Fibroblast of skin of scalp (primary cell): ENCODE data around the gene UNC5B. TPM values are rescaled to one million over a fixed set of nuclear protein-coding genes. Genes with fewer than 3 reads are reported as not detected.

Experiments
- DNase-seq: peaks from one replicate; pipeline ENCODE4 v3.0.0-alpha.2; 2013
- polyA plus RNA-seq, 2 experiments: library from polyadenylated mRNA; unstranded; fragments of 120-200 nt; gene quantifications; one replicate each; pipeline ENCODE4 v1.2.1, GENCODE V29; 2013; ENCODE audit not compliant: insufficient read length in 2 of 2

UNC5B gene
- 42.9 TPM for polyA plus RNA-seq (2013, experiment 1 of 2; ENCODE audit: insufficient read length)
- polyA plus RNA-seq (2013, experiment 2 of 2; ENCODE audit: insufficient read length), result 45.0 TPM

DNA sequence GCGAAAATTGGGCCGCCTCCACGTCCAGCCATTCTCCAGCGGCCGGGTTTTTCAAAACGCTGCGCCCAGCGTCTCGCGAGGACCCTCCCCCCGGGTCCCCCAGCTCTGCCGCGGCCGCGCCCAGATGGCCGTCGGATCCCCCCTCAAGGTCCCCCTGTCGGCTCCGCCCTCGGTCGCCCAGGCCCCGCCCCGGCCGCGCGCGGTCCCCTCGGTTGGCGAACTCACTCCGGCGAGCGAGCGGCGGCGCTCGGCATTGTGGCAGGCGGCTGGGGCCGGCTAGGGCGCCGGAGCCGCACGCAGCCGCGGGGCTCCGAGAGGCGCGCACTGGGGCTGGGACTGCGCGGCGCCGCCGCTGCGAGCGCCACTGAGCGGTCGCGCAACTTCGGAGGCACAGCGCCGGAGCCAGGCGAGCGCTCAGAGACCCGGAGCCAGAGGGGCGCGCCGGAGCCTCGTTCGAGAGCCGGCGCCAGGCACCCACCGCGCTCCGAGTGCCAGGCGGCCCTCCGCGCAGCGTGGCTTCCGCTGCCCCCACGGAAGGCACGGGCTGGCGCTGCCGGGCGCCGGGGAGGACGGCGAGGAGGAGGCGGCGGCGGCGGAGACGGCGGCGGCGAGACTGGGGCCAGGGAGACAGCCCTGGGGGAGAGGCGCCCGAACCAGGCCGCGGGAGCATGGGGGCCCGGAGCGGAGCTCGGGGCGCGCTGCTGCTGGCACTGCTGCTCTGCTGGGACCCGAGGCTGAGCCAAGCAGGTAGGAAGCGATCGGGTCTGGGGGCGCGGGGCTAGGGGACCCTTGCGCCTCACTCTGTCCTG, at the start of gene UNC5B:
Gene UNC5B (plus strand): TSS at position 253 of the 809 bp plus-strand sequence. CDS start 416 bp downstream, at position 669.
- DNase-seq, result peak; percentile 95

DNA sequence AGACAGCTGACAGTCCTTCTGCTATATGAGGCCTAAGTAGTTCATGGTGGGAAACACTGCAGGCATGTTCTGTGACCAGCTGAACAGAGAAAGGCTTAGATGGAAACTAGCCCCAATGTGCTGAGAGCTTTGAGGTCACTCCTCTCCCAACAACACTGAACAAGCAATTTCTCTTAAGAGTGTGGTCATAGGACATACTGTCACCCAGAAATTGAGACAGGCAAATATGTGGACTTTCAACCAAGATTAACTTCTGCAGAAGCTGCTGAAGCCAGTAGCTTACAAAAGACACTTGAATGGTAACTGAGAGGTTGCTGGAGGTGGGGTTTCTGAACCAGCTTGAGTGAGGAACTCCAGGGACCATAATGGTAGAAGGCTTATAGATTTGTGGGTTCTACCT, 38.9 kb upstream of the UNC5B start:
- DNase-seq, result no peak

DNA sequence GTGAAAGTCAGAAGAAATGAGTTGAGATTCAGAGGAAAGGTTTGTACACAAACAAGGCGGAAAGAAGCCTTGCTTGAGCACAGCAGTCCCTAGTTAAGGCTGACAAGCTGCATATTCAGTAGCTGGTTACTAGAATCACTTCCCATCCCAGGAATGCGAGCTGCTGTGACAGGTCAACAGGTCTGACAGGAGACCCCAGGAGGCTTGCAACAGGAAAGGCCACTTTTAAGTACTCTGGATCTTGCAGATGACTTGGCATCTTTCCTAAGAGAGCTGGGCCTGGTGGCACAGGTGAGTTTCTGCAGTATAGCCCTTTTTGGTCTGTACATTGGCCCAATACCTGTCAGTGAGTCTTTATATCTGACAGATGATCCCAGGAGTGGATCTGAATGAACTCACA, 35.7 kb upstream of the UNC5B start:
- DNase-seq, result no peak

DNA sequence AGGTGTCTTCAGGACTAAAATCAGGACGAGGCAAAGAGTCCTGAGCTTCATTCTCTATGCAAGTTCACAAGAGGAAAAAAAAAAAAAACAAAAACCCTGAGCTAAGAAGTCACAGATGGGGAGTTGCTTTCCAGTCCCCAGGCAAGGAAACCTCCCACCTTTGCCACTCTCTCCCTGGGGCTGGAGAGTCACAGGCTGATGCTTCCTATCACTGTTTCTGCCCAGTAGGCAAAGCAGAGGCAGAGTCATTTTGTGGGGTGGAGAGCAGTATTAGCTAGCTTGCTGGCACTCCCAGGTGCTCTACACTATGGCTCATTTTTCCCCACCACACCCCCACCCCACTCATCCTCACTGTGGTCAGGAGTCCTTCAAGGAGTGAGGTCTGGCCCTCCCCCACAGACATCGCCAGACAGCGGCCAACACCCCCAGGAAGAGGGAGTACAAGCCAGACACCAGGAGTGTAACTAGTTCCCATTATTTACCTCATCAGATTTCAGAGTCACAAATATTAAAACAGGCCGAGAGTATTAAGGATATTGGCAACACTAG, 34.6 kb upstream of the UNC5B start:
- no peak for DNase-seq

DNA sequence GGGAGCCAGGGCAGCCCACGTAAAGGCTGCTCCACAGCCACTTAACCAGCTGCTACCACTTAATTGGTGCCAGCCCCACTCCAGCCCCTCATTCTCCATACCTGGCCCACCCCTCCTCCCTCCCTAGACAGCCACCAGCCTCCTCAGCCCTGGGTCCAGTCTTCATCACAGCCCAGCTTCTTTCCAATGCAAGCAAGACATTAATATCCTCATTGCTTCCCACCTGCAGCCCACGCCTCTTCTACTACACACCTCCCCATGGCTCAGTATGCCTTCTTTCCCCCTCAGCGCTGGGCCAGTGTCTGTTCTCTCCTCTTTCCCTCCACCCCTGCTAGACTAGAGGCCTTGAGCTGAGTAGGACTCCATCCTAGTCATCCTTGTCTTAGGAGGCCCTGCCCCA, 33.5 kb upstream of the UNC5B start:
- no peak for DNase-seq

DNA sequence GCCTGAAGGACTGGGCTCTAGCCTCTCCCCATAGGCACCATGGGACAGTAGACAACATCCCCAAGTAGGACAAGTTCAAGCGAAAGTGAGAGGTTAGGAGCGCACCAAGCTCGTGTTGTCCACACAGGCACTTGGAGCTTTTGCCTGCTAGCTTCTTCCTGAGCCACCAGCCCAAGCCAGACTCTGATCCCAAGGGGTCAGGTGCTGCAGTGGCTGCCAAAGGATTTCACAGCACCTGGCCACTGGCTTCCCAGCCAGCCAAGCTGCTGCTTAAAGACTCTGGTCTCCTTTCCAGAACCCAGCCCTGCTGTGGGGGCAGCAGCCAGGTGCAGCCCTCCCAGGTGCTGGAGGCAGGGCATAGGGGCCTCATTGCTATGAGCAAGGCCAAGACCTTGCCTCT, 33.0 kb upstream of the UNC5B start:
- no peak for DNase-seq

DNA sequence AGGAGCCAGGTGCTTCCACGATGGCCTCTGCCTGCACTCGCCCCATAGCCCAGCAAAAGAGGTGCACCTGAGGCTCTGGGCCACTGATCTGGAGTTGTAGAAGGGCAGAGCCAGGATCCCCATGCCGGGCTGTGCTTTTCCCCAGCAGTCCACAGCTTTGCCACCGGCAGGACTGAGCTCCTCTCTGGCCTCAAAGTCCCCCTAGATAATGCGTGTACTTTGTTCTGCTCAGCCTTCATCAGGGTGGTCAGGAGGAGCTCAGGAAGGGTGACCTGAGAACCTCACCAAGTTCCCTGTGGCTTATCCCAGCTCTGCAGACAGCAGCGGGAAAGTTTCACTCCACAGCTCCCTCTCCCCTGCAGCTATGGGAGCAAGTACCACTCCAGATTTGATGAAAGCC, 27.9 kb upstream of the UNC5B start:
- DNase-seq, result no peak

DNA sequence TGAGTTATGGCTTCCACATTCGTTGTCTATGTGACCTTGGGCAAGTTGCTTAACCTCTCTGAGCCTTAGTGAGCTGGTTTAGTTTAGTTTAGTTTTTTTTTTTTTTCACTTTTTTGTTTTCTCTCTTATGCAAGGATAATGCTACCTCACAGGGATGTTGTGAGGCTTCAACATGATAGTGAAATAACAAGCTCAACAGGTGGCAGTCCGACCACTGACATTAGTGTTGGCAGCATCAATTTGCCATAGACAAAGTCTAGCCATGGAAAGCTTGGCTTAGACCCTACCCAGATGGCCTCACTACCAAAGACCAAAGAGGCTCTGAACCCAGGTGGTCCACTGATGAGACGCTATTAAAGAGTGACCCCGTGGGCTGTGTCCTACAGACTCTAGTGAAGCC, 27.2 kb upstream of the UNC5B start:
- DNase-seq, result no peak

DNA sequence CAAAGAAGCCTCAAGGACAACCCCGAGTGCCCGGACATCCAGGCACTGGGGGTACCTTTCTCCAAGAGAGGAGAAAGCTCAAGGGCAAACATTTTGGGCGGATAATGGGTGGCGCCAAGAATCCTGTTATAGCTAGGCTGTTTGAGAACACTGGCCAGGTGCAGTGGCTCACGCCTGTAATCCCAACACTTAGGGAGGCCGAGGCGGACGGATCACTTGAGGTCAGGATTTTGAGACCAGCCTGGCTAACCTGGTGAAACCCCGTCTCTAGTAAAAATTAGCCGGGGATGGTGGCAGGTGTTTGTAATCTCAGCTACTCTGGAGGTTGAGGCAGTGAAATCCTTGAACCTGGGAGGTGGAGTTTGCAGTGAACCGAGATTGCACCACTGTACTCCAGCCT, 25.2 kb upstream of the UNC5B start:
- DNase-seq, result no peak

DNA sequence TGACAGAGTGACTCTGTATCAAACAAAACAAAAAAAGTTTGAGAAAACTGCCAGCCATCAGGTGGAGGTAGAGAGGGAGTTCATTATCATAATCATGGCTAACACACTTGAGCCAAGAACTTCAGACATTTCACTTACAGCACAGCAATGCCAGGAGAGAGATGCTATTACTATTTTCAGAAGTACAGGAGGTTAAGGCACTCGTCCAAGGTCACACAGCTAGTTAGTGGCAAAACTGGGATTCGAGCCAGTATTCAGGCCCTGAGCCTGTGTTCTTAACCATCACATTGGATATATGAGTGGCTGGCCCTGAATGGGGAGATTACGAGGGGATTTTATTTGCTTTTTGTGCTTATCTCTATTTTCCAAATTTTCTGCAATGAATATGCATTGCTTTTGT, 24.8 kb upstream of the UNC5B start:
- DNase-seq, result no peak

DNA sequence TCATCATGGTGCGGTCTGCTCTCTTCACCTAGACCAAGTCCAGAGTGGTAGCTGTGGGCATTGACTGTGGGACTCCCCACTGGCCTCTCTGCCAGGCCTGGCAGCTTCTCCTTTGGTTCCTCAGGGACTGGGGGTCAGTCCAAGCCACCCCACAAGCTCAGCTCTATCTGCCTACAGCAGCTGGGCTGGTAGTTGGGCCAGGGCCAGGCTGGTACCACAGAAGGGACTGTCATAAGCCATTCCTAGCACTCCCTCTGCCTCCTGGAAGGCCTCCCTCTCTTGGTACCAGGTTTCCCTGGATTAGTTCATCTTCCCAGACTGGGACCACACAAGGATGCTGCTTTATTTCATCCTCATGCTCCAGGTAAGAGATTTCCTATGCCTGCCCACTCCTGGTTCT, 24.2 kb upstream of the UNC5B start:
- DNase-seq, result no peak

DNA sequence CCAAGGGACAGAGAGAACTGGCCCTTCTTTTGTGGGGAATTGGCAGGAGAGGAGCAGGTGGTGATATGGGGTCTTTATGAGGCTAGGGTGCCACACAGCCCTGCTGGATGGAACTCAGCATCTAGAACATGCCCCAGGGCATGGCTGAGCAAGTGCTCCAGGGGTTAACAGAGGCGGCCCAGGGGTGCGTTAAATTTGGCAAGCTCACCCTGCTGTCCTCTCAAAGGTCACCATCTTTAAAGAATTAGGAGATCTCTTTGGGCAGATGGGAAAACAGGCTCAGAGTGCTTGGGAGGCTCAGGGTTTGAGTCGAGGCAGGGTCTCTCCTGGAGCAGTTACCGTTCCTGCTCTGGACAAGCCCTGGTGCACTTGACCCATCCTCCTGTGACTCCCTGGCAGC, 21.4 kb upstream of the UNC5B start:
- no peak for DNase-seq

DNA sequence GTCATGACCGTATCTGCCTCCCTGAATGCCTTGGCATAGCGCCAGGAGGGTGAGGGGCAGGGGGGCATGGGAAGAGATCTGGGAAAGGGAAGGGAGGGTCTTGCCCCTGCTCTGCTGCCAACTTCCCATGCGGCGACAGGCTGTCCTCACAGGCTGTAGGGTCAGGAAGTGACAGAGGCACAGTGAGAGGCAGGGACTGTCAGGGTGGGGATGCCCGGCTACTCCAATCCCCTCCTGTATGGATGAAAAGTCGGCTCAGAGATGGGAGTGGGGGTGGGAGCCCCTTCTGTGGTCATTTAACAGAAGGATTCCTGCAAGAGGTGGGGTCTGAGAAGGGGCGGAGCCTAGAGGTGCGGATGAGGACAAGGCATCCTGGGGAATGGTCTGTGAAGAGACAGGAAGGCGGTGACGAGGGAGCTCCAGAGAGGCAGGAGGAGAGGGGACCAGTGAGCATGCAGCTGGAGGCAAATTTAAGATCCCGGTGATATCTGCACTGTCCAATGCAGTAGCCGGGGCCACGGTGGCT, 20.8 kb upstream of the UNC5B start:
- DNase-seq, result no peak

DNA sequence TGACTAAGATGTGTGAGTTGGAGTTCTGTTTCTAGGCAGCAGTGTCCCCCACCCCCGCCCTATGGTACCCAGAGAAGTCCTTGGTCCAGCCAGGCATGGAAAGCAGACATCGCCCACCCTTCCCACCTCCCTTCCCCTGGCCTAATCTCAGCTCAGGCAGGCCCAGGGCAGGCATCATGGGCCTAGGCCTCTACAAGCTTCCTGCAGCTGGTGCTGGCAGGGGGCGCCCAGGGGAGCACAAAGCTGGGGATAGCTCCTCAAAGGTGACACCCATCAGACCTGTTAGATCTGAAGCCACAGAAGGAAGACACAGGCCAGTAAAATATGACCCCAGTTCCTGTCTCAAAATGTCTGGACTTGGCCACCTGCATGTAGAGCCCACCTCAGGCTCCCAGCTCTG, 18.9 kb upstream of the UNC5B start:
- DNase-seq, result no peak

DNA sequence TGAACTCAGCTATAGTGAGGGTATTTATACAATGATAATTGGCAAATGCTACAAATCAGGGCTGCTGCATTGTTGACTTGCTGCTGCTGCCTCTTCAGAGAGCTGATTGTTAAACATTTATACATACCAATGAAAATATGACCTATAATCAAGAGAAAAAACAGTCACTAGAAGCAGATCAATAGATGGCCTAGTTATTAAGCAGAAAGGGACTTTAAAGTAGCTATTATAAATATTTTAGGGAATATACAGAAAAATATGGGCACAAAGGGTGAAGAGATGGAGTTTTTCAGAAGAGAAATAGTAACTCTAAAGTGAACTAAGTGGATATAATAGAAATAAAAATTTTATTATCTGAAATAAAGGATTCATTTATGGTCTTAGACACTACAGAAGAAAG, 14.4 kb upstream of the UNC5B start:
- no peak for DNase-seq

DNA sequence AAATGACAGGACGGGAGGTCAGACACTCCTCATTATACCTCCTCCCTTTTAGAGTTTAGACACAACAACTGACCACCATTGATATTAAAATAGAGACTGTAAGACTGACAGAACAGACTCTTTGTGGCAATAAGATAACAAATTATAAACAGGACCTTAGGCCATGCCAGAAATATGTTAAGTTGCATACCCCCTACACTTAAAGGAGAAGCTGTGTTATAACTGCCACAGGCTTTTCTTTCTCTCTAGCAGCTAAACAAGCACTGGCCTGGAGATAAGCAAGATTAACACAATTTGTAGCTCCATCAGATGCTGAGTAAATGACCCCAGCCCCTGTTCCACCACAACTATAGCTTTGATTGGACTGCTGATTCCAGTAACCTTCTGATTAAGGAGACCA, 10.5 kb upstream of the UNC5B start:
- DNase-seq, result no peak

DNA sequence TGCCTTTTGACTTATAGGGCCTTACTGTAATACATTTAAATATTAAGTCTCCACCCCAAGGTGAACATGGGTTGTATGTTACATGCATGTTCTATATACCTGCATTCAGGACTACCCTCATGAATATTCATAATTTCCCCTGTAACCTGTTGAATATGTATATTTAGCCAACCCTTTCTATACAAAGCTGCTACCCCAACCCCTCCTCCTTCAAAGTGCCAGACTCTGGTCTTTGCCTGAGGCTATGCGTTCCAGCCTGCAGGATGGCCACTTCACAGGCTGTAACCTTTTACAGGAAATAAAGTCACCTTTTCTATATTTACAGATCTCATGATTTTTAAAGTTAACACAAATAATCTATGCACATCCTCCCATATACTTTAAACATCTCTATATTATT, 10.1 kb upstream of the UNC5B start:
- DNase-seq, result no peak

DNA sequence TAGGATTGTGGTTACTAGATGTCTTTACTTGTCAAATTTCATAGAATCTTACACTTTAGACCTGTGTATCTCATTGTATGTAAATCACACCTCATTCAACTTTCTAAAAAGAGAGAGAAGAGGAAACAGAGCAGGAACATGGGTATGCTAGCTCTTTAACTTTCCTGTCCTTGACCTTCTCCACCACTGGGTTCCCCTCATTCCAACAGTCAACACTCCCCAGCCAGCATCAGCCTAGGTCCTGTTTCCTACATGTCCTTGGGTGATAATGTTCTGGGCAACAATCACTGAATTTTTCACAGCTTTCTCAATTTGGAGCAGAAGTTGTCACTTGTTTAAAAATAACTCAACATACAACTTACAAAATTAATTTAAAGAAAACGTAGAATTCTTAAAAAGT, 9.2 kb upstream of the UNC5B start:
- no peak for DNase-seq

DNA sequence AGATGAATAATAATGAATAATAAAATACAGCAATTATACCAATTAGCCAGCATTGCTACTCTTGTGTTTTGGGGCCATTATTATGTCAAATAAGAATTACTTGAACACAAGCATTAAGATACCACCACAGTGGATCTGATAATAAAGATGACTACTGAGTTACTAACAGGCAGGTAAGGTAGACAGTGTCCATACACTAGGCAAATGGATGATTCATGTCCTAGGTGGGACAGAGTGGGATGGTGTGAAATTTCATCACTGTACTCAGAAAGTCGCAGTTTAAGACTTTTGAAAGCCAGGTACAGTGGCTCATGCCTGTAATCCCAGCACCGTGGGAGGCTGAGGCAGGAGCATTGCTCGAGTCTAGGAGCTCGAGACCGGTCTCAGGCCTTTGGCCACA, 8.7 kb upstream of the UNC5B start:
- DNase-seq, result no peak

DNA sequence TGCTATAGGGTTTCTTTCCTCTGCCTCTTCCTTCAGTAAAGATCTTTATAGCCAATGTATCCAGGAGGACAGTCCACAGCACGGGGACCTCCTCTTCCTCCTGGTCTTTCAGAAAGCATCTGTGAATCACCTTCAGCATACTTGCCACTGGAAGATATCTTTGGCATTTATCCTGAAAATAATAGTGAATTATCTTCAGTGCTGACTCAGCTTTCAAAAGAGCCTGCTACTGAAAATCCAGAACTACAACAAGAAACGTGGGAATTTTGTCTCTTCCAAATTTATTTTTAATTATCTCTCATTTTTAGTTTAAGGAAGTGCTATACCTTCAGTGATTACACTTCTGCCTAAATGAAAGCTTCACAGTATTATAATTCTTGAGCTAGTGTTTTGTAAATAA, 7.6 kb upstream of the UNC5B start:
- no peak for DNase-seq

DNA sequence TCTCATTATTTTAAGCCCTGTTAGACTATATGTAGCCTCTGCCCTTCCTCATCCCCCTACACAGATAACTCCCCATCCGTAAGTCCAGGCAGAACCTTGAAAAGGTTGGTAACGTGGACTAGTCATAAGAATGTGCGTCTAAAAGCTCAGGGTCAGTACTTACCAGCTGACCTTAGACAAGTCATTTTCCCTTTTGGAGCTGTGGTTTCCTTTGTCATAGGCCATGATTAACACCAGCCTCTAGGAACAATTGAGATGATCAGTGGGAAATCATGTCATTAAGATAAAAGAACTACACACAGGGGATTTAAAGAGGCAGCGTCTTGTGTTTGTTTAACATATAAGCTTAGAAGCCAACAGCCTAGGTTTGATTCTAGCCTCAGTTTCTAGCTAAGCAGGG, 6.9 kb upstream of the UNC5B start:
- no peak for DNase-seq

DNA sequence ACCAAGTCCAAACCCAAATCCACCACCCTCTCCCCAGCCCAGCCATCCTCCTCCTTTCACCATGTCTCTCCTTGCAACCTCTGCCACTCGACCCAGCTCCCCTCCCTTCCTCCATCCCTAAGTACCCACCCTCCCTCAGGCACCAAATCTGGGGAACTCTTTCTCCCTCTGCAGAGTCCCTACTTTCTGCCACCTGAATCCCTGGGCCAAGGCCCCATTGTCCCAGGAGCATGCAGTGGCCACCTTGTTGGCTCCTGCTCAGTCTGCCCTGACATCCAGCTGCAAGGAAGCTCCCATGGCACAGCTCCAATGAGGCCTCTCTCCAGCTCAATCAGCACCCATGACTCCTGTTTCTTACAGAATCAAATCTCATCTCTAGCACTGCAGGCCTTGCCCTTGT, 5.5 kb upstream of the UNC5B start:
- no peak for DNase-seq

DNA sequence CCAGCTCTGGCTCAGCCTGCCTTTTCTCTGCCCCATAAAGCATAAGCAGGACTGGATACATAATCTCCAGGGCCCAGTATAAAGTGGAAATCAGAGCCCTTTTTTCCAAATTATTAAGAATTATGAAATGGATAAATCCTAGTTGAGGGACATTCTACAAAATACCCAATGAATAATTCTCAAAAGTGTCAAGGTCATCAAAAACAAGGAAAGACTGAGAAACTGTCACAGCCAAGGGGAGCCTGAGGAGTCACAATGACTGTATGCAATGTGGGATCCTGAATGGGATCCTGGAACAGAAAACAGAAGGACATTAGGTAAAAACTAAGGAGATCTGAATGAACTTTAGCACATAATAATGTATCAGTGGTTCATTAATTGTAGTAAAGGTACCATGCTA, 4.8 kb upstream of the UNC5B start:
- no peak for DNase-seq

DNA sequence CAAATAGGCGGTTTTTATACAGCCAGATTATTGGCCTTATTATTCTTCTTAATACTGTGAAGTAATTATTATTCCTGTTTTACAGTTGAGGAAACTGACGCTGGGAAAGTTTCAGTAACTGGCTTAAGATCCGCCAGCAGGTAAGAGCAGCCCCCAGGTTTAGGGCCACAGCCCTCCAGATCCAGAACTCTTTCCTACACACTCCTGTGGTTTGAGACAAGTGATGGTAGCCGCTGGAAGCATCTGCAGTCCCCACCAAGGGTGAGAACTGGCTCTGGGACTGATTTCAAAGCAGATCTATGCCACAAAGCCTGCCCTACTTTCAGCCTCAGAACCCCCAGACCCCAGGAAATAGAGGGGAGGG, 3.0 kb upstream of the UNC5B start:
- no peak for DNase-seq
